Raji (cell line): Measurements from ENCODE around the gene LCN2.

Source experiments
- POLR2A ChIP-seq: IDR thresholded peaks from 2 replicates; pipeline ENCODE4 v1.6.1; 2011; ENCODE audit warnings: low read depth, low read length, control low read depth; ENCODE audit not compliant: insufficient read depth

Gene LCN2

GRCh38 chr9:128138001-128138400 is 11.3 kb upstream of the LCN2 start:
- TF ChIP-seq POLR2A, result no peak

GRCh38 chr9:128139621-128140020 is 9.6 kb upstream of the LCN2 start:
- TF ChIP-seq POLR2A, result no peak

GRCh38 chr9:128141604-128142003 is 7.6 kb upstream of the LCN2 start:
- no peak for TF ChIP-seq POLR2A

- TF ChIP-seq POLR2A, result no peak
Measured at GRCh38 chr9:128142061-128142460, 7.2 kb upstream of the LCN2 start.

- TF ChIP-seq POLR2A, result no peak
Measured at GRCh38 chr9:128142596-128142995, 6.7 kb upstream of the LCN2 start.

- TF ChIP-seq POLR2A, result no peak
Measured at GRCh38 chr9:128143525-128144238, 5.6 kb upstream of the LCN2 start.

- no peak for TF ChIP-seq POLR2A
Measured at GRCh38 chr9:128144239-128145181, 4.7 kb upstream of the LCN2 start.

GRCh38 chr9:128145536-128145935 is 3.7 kb upstream of the LCN2 start:
- no peak for TF ChIP-seq POLR2A

- TF ChIP-seq POLR2A, result no peak
Measured at GRCh38 chr9:128145951-128146351, 3.3 kb upstream of the LCN2 start.

- no peak for TF ChIP-seq POLR2A
Measured at GRCh38 chr9:128146591-128147120, 2.6 kb upstream of the LCN2 start.

GRCh38 chr9:128148509-128149000 is 698 bp upstream of the LCN2 start:
- no peak for TF ChIP-seq POLR2A

- TF ChIP-seq POLR2A, result no peak
Measured at GRCh38 chr9:128149951-128150593, 819 bp downstream of the LCN2 start.

- no peak for TF ChIP-seq POLR2A
Measured at GRCh38 chr9:128150594-128151308, 1.5 kb downstream of the LCN2 start.

- TF ChIP-seq POLR2A, result no peak
Measured at GRCh38 chr9:128151309-128152132, 2.3 kb downstream of the LCN2 start.
